Common myeloid progenitor, CD34-positive (primary cell): Measurements from ENCODE around the gene MYO10.
"Not testable (repeated sequence)": the region's sequence is repeated elsewhere in the genome, so short reads cannot be mapped to it uniquely, and the experiment has no call there.

Experiments used
- CTCF ChIA-PET: fragments of 350-600 bp; sonication (Branson Sonifier 250); formaldehyde crosslinking; loops from one replicate; lab custom pipeline; 2021; ENCODE audit warnings: antibody characterized with exemption; lab: Charles Lee
- POLR2A ChIA-PET: fragments of 350-600 bp; sonication (Branson Sonifier 250); formaldehyde crosslinking; loops from one replicate; lab custom pipeline; 2021; ENCODE audit warnings: antibody characterized with exemption; lab: Charles Lee
- DNase-seq, 3 donors: peaks; one replicate each; pipeline versions ENCODE4 v3.0.0 to v3.0.0-alpha.2; 2013
- H3K27ac ChIP-seq, 2 experiments: 1 replicate in 1 of 2; 2 replicates in 1 of 2; pipeline ENCODE4 v1.7.0; 2013; ENCODE audit warnings: inconsistent platforms in 2 of 2, low read length in 2 of 2, mild to moderate bottlenecking in 2 of 2, low read depth in 1 of 2, moderate library complexity in 1 of 2; ENCODE audit not compliant: severe bottlenecking in 2 of 2, insufficient read depth in 1 of 2, poor library complexity in 1 of 2
- H3K27me3 ChIP-seq, 5 experiments: replicated peaks in 2 of 5; 1 replicate in 3 of 5; 2 replicates in 2 of 5; pipeline versions ENCODE4 v1.6.1 to v1.7.0; 2013; ENCODE audit warnings: low read length in 4 of 5, mild to moderate bottlenecking in 2 of 5, moderate library complexity in 2 of 5, inconsistent platforms in 1 of 5; ENCODE audit not compliant: insufficient read depth in 5 of 5, control insufficient read depth in 4 of 5
- H3K36me3 ChIP-seq, 4 experiments: 1 replicate in 2 of 4; 2 replicates in 2 of 4; pipeline versions ENCODE4 v1.6.1 to v1.7.0; 2013; ENCODE audit warnings: low read length in 3 of 4, control low read depth in 1 of 4, mild to moderate bottlenecking in 1 of 4; ENCODE audit not compliant: control insufficient read depth in 4 of 4, insufficient read depth in 4 of 4
- H3K4me1 ChIP-seq, 4 experiments: 1 replicate in 3 of 4; 2 replicates in 1 of 4; pipeline versions ENCODE4 v1.6.1 to v1.7.1; 2013; ENCODE audit warnings: low read length in 3 of 4, mild to moderate bottlenecking in 3 of 4, control low read depth in 1 of 4, inconsistent platforms in 1 of 4, moderate library complexity in 1 of 4; ENCODE audit not compliant: control insufficient read depth in 4 of 4, insufficient read depth in 4 of 4; ENCODE audit errors: control extremely low read depth in 1 of 4
- H3K4me3 ChIP-seq, 7 experiments: 1 replicate in 4 of 7; 2 replicates in 3 of 7; pipeline versions ENCODE4 v1.5.1 to v1.7.0; 2013; ENCODE audit warnings: mild to moderate bottlenecking in 7 of 7, low read length in 6 of 7, moderate library complexity in 6 of 7, inconsistent platforms in 2 of 7, low read depth in 2 of 7, control low read depth in 1 of 7; ENCODE audit not compliant: insufficient read depth in 4 of 7, control insufficient read depth in 1 of 7; ENCODE audit errors: extremely low read depth in 1 of 7
- H3K9me3 ChIP-seq, 5 experiments: 1 replicate in 4 of 5; 2 replicates in 1 of 5; pipeline versions ENCODE4 v1.6.1 to v1.7.1; 2013; ENCODE audit warnings: low read length in 4 of 5, mild to moderate bottlenecking in 2 of 5, inconsistent platforms in 1 of 5, low read depth in 1 of 5, moderate library complexity in 1 of 5; ENCODE audit not compliant: control insufficient read depth in 4 of 5, insufficient read depth in 2 of 5; ENCODE audit errors: control extremely low read depth in 1 of 5
- WGBS: methylation state at CpG from one replicate; pipeline ENCODE4 v1.1.5; 2013; ENCODE audit not compliant: insufficient coverage; 5-methylcytosine and 5-hydroxymethylcytosine counted together

MYO10 gene

DNA sequence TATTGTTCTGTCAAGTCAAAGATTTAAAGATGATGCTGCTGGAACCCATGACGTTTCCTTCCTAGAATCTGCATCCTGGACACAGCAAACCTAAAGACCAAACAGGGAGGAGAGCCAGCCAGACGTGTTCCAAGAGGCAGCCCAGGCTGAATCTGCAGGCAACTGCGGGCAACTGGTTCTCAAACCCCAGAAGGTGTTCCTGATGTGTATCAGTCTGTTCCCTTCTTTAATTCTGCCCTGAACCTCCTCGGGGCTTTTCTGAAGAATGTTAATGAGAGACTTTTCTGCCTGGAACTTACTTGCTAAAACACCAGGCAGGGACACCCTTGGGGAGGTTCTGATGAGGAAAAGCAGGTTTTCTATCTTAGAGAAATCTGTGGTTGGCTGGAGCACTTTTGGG is 186.5 kb downstream of the MYO10 start:
- POLR2A ChIA-PET: no interaction called here
- Histone ChIP-seq H3K4me1 (no peaks in the 10 kb centered on the region), H3K4me3 (no peak overlapping the region), H3K9me3 (no peaks in the 10 kb centered on the region), H3K27me3 (no peaks in the 10 kb centered on the region), H3K36me3 (no peaks in the 10 kb centered on the region), H3K27ac (no peak overlapping the region)
- 100% methylated on average over 4 of the region's 4 CpGs for WGBS
- DNase-seq: no peak
- CTCF ChIA-PET: no interaction called here

DNA sequence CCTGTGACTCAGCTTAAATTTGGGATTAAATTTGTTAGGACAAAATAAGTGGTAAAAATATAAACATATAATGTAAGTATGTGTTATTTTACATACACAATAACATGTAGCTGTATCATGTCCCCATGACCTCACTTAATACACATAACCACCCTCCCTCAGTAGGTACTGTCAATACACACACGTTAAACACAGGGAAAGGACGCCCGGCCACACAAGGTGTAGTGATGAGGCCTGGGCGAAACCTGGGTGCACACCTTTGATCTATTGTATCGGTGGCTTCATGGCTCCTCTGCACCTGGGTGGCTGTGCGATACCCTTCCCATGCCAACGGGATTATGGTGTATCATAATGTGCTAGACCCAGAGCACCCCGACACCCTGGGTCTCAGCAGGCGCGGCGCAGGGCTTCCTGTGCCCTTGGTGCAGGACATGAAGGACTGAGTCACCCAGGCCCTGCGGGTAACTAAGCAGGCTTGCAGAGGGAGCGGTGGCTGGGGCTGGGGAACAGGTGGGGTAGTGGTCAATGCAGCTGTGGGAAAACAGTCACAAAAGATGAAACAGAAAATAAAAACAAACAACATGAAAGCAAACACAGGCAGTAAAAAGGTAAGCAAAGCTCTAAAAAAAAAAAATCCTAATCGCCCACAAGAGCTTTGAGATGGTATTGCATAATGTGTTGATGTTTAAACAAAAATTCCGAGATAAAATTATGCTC is 191.8 kb downstream of the MYO10 start:
- Histone ChIP-seq H3K4me3 (no peak overlapping the region), H3K27ac (no peak overlapping the region), H3K9me3 (no peaks in the 10 kb centered on the region), H3K36me3 (no peaks in the 10 kb centered on the region), H3K4me1 (peaks cover 0 to 6% (median 0%) of the 10 kb centered on the region in 4 experiments), H3K27me3 (peaks cover 0 to 3% (median 0%) of the 10 kb centered on the region in 5 experiments)
- POLR2A ChIA-PET: no interaction called here
- no peak for DNase-seq
- CTCF ChIA-PET: interaction anchor here (0.8 kb wide), 1 partner anchor 446 kb away, joined by 3 read pairs; no protein-coding TSS in a partner anchor
- WGBS: 97% methylated on average over 12 of the region's 15 CpGs

DNA sequence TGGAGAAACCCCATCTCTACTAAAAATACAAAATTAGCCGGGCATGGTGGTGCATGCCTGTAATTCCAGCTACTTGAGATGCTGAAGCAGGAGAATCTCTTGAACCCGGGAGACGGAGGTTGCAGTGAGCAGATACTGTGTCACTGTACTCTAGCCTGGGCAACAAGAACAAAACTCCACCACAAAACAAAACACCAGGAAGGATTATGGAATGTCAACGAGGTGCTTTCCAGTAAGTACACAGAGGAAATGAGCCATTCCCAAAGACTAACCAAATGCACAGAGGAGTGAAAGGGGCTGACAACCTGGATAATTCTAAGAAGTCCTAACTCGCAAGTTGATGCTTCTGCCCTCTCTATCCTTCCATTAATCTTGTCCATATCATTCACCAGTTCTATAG is 193.2 kb downstream of the MYO10 start:
- H3K4me1 ChIP-seq: peaks cover 0 to 9% (median 0%) of the 10 kb centered on the region in 4 experiments
- H3K27me3 ChIP-seq: peaks cover 0 to 3% (median 0%) of the 10 kb centered on the region in 5 experiments
- POLR2A ChIA-PET: no interaction called here
- 100% methylated on average over 4 of the region's 5 CpGs for WGBS
- no peaks in the 10 kb centered on the region for H3K9me3 ChIP-seq
- H3K4me3 ChIP-seq: no peak overlapping the region
- no peaks in the 10 kb centered on the region for H3K36me3 ChIP-seq
- CTCF ChIA-PET: no interaction called here
- H3K27ac ChIP-seq: no peak overlapping the region
- no peak for DNase-seq

DNA sequence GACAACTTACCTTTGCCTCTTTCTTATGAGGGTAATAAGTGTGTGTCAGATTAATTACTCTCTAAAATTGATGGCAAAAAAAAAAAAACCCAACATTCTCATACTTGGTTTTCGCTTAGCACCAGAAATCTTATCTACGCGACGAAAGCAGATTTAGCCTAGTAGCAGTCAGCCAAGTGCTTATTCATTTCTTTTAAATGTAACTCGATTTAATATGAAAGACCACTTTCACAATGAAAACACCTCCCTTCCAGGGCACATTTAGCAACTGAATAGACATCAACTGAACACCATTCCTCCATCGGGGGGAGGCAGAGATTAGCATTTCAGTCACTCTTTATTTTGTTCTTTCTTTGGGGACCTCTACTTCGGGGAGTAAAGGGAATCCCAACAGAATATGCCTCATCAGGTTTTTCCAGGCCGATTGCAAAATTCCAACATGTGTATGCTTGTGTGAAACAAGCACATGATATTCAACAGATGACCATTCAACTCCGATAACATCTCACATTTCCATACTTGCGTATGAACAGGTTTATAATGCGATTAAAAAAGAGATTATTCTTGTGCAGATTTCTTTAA is 195.2 kb downstream of the MYO10 start:
- 28% methylated on average over 6 of the region's 11 CpGs for WGBS
- CTCF ChIA-PET: interaction anchor here (1.3 kb wide), 1 partner anchor 449 kb away, joined by 4 read pairs; no protein-coding TSS in a partner anchor
- Histone ChIP-seq H3K9me3 (no peaks in the 10 kb centered on the region), H3K27me3 (peaks cover 0 to 3% (median 0%) of the 10 kb centered on the region in 5 experiments), H3K27ac (no peak overlapping the region), H3K4me3 (peak overlapping the region in 1 of 7 experiments; percentile 42), H3K4me1 (peaks cover 0 to 15% (median 1%) of the 10 kb centered on the region in 4 experiments), H3K36me3 (no peaks in the 10 kb centered on the region)
- DNase-seq: peak in 1 of 3 donors; percentile 11
- POLR2A ChIA-PET: no interaction called here

DNA sequence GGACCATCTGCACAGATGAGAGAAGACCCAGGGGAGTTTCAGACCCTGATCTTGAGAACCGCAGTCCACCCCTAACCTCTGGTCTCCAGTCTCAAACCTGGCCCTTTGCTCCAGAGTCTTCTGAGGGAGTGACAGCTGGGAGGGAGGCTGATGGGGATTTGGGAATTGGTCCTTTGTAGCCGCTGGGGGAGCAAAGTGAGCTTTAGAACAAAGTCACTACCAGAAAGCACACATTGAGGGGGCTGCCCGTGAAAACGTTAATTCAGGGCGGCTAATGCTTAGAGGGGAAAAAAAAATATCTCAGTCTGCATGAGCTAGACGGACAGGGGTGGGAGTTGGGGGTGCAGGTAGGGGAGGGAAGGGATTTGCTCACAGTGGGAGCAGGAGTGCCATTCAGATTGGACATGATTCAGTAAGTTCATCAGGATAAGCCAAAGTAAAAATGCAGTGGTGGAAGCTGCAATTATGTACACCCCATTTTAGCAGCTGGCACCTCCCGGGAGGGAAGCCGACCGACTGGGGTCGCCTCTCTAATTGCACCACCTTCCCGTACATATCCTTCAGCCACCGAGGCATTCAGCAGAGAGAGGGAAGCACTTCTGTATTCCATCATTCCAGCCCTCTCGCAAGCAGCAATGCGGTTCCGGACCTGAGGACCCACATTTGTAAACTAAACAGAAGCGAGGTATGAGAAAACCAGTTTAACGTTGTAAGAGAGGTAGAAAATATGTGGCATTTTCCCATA is 195.8 kb downstream of the MYO10 start:
- peaks cover 0 to 16% (median 1%) of the 10 kb centered on the region in 4 experiments for H3K4me1 ChIP-seq

DNA sequence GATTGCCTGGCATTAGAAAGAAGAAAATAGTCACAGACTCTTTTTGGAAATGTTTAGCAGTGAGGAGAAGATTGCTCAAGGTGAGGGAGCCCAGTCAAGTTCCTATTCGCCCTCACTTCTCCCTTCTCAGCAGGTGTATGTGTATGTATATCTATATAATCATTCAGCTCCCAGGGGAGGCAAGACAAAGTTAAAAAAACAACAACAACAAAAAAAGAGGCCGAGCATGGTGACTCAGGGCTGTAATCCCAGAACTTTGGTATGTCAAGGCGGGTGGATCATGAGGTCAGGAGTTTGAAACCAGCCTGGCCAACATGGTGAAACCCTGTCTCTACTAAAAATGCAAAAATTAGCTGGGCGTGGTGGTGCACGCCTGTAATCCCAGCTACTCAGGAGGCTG is 197.7 kb downstream of the MYO10 start:
- H3K36me3 ChIP-seq, H3K27ac ChIP-seq, CTCF ChIA-PET, DNase-seq, H3K4me3 ChIP-seq, POLR2A ChIA-PET, H3K9me3 ChIP-seq, H3K27me3 ChIP-seq: not testable (repeated sequence)
- H3K4me1 ChIP-seq: peaks cover 0 to 16% (median 1%) of the 10 kb centered on the region in 4 experiments
- 100% methylated on average over 2 of the region's 5 CpGs for WGBS

More for the DNA sequence above, 195.8 kb downstream of the MYO10 start:
- ChIA-PET POLR2A (no interaction called here), CTCF (interaction anchor here (1.0 to 1.3 kb wide), 3 partner anchors 8 to 1374 kb away, joined by 3 to 4 read pairs (median 3); no protein-coding TSS in a partner anchor)
- peaks cover 0 to 3% (median 0%) of the 10 kb centered on the region in 5 experiments for H3K27me3 ChIP-seq
- no peaks in the 10 kb centered on the region for H3K36me3 ChIP-seq
- 60% methylated on average over 10 of the region's 17 CpGs for WGBS
- no peak overlapping the region for H3K27ac ChIP-seq
- peak overlapping the region in 1 of 7 experiments; percentile 42 for H3K4me3 ChIP-seq
- no peaks in the 10 kb centered on the region for H3K9me3 ChIP-seq
- peak in 2 of 3 donors; percentile 10 to 14 for DNase-seq
